H9 (cell line): ENCODE measurements around the gene PIP5K1A. TPM values are rescaled to one million over a fixed set of nuclear protein-coding genes. Genes with fewer than 3 reads are reported as not detected.

Experiments used
- DNase-seq: peaks from one replicate; pipeline ENCODE4 v3.0.0-alpha.2; 2017
- H2AFZ ChIP-seq: one replicate; pipeline ENCODE4 v1.6.1; 2013; ENCODE audit warnings: mild to moderate bottlenecking, low read length, control low read depth, moderate library complexity
- H2AK5ac ChIP-seq: 2 replicates; pipeline ENCODE4 v1.6.1; 2013; ENCODE audit warnings: low read length, control low read depth, mixed read lengths; ENCODE audit not compliant: insufficient read length
- H2BK120ac ChIP-seq: one replicate; pipeline ENCODE4 v1.6.1; 2013; ENCODE audit warnings: low read depth, mild to moderate bottlenecking, low read length, control low read depth, inconsistent platforms; ENCODE audit not compliant: poor library complexity, severe bottlenecking
- H2BK12ac ChIP-seq: 2 replicates; pipeline ENCODE4 v1.6.1; 2013; ENCODE audit warnings: low read length, control low read depth, mixed read lengths, low read depth; ENCODE audit not compliant: insufficient read length
- H2BK15ac ChIP-seq: 2 replicates; pipeline ENCODE4 v1.6.1; 2013; ENCODE audit warnings: low read depth, low read length, control low read depth
- H2BK20ac ChIP-seq: one replicate; pipeline ENCODE4 v1.6.1; 2013; ENCODE audit warnings: low read depth, mild to moderate bottlenecking, low read length, control low read depth, inconsistent platforms; ENCODE audit not compliant: poor library complexity, severe bottlenecking
- H2BK5ac ChIP-seq: 2 replicates; pipeline ENCODE4 v1.6.1; 2013; ENCODE audit warnings: low read length, control low read depth, mixed read lengths; ENCODE audit not compliant: insufficient read length
- H3K14ac ChIP-seq: 2 replicates; pipeline ENCODE4 v1.6.1; 2013; ENCODE audit warnings: low read length, control low read depth; ENCODE audit not compliant: insufficient read depth
- H3K18ac ChIP-seq: 2 replicates; pipeline ENCODE4 v1.6.1; 2013; ENCODE audit warnings: low read depth, mild to moderate bottlenecking, mixed read lengths, low read length, control low read depth; ENCODE audit not compliant: insufficient read length
- H3K23ac ChIP-seq: 2 replicates; pipeline ENCODE4 v1.6.1; 2013; ENCODE audit warnings: low read length, control low read depth, mixed read lengths, low read depth; ENCODE audit not compliant: insufficient read length
- H3K23me2 ChIP-seq: 2 replicates; pipeline ENCODE4 v1.6.1; 2013; ENCODE audit warnings: low read depth, mild to moderate bottlenecking, mixed read lengths, low read length, control low read depth; ENCODE audit not compliant: insufficient read length, poor library complexity, severe bottlenecking
- H3K27ac ChIP-seq: 2 replicates; pipeline ENCODE4 v1.5.1; 2013; ENCODE audit warnings: low read length, control low read depth, mixed read lengths, low read depth; ENCODE audit not compliant: insufficient read length
- H3K27me3 ChIP-seq: 2 replicates; pipeline ENCODE4 v1.6.1; 2013; ENCODE audit warnings: low read length, control low read depth, inconsistent platforms; ENCODE audit not compliant: insufficient read depth
- H3K4ac ChIP-seq: 2 replicates; pipeline ENCODE4 v1.6.1; 2013; ENCODE audit warnings: low read depth, mild to moderate bottlenecking, control low read depth, inconsistent platforms, low read length, moderate library complexity
- H3K4me1 ChIP-seq: 2 replicates; pipeline ENCODE4 v1.6.1; 2013; ENCODE audit warnings: low read length, control low read depth, inconsistent platforms; ENCODE audit not compliant: insufficient read depth
- H3K4me2 ChIP-seq: 2 replicates; pipeline ENCODE4 v1.6.1; 2013; ENCODE audit warnings: low read length, control low read depth, mixed read lengths; ENCODE audit not compliant: insufficient read length, insufficient read depth
- H3K56ac ChIP-seq: 2 replicates; pipeline ENCODE4 v1.6.1; 2013; ENCODE audit warnings: low read depth, mild to moderate bottlenecking, mixed read lengths, low read length, control low read depth; ENCODE audit not compliant: insufficient read length
- H3K79me1 ChIP-seq: 2 replicates; pipeline ENCODE4 v1.6.1; 2013; ENCODE audit warnings: low read depth, mild to moderate bottlenecking, moderate library complexity, low read length, control low read depth, inconsistent platforms; ENCODE audit not compliant: insufficient read depth, poor library complexity, severe bottlenecking
- H3K79me2 ChIP-seq: 2 replicates; pipeline ENCODE4 v1.6.1; 2013; ENCODE audit warnings: low read length, control low read depth, inconsistent platforms; ENCODE audit not compliant: insufficient read depth
- H3K9ac ChIP-seq: 2 replicates; pipeline ENCODE4 v1.6.1; 2013; ENCODE audit warnings: low read length, control low read depth, mixed read lengths; ENCODE audit not compliant: insufficient read length; ENCODE audit errors: extremely low read depth
- H3K9me3 ChIP-seq: one replicate; pipeline ENCODE4 v1.6.1; 2013; ENCODE audit warnings: low read depth, low read length, inconsistent platforms; ENCODE audit not compliant: control insufficient read depth
- H3T11ph ChIP-seq: one replicate; pipeline ENCODE4 v1.6.1; 2013; ENCODE audit warnings: mild to moderate bottlenecking, low read length, control low read depth, inconsistent platforms
- H4K20me1 ChIP-seq: one replicate; pipeline ENCODE4 v1.6.1; 2013; ENCODE audit not compliant: control insufficient read depth, insufficient read length, insufficient read depth
- H4K5ac ChIP-seq: 2 replicates; pipeline ENCODE4 v1.6.1; 2013; ENCODE audit warnings: low read depth, mild to moderate bottlenecking, mixed read lengths, low read length, control low read depth; ENCODE audit not compliant: insufficient read length
- H4K8ac ChIP-seq: replicated peaks from 2 replicates; pipeline ENCODE4 v1.6.1; 2013; ENCODE audit warnings: low read length, control low read depth, mixed read lengths, low read depth; ENCODE audit not compliant: insufficient read length
- H4K91ac ChIP-seq: 2 replicates; pipeline ENCODE4 v1.6.1; 2013; ENCODE audit warnings: low read depth, mild to moderate bottlenecking, moderate library complexity, mixed read lengths, low read length, control low read depth; ENCODE audit not compliant: insufficient read length
- H3K27ac Mint-ChIP-seq, 3 experiments: 2 replicates in 2 of 3; 3 replicates in 1 of 3; pipeline ENCODE4 v1.8.0; 2020 to 2021; ENCODE audit warnings: mixed read lengths in 3 of 3, mild to moderate bottlenecking in 1 of 3, moderate library complexity in 1 of 3
- H3K27me3 Mint-ChIP-seq: 2 replicates; pipeline ENCODE4 v1.8.0; 2021; ENCODE audit warnings: low read depth, mild to moderate bottlenecking, moderate library complexity, mixed read lengths
- H3K36me3 Mint-ChIP-seq, 3 experiments: 2 replicates in 2 of 3; 3 replicates in 1 of 3; pipeline ENCODE4 v1.8.0; 2020 to 2021; ENCODE audit warnings: low read depth in 3 of 3, mixed read lengths in 3 of 3; ENCODE audit not compliant: insufficient read depth in 1 of 3
- H3K4me1 Mint-ChIP-seq, 2 experiments: 2 replicates each; pipeline ENCODE4 v1.8.0; 2020; ENCODE audit warnings: mixed read lengths in 2 of 2
- H3K4me3 Mint-ChIP-seq, 2 experiments: 2 replicates in 1 of 2; 3 replicates in 1 of 2; pipeline ENCODE4 v1.8.0; 2020 to 2021; ENCODE audit warnings: mild to moderate bottlenecking in 2 of 2, mixed read lengths in 2 of 2, moderate library complexity in 1 of 2
- H3K9me3 Mint-ChIP-seq, 2 experiments: 2 replicates in 1 of 2; 3 replicates in 1 of 2; pipeline ENCODE4 v1.8.0; 2020; ENCODE audit warnings: mild to moderate bottlenecking in 2 of 2, mixed read lengths in 2 of 2, moderate library complexity in 1 of 2
- WGBS: extraction: QIAGEN DNeasy Blood & Tissue Kit; methylation state at CpG from one replicate; pipeline ENCODE4 v1.1.7; 2013; ENCODE audit warnings: missing lambda C conversion rate, low lambda C conversion rate, mixed read lengths; ENCODE audit not compliant: insufficient read length; ENCODE audit errors: extremely low coverage; 5-methylcytosine and 5-hydroxymethylcytosine counted together
- total RNA-seq: library from RNA; stranded (reverse); gene quantifications from 2 replicates; pipeline ENCODE4 v1.2.1, GENCODE V29; 2021
- TF ChIP-seq, protein P1 (sequence below): fragments of 200-600 bp; sonication (generic); conservative IDR thresholded peaks from 3 replicates; pipeline ENCODE4 v1.8.0; 2021; ENCODE audit warnings: antibody characterized with exemption, mild to moderate bottlenecking

The PIP5K1A gene
- total RNA-seq, 1 experiment from 2014 or later = 94.6 TPM

DNA sequence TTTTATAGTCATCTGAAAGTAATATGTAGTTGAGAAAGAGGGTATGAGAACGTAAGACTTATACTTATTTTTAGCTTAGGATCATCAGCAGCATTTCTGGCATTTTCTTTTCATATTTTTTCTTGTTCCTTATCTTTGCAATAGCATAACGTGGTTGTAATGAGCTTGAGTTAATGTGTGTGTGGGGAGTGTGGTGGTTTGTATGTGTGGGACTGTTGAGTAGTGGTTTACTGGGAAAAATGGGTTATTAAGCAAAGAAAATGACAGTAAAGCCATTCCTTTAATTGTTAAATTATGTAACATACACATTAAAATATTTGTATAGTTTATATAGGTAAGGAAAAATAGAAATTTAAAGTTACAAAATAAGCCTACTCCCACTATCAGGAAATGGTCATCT lies 15.2 kb downstream of the PIP5K1A start:
- Histone ChIP-seq H4K91ac (no peak overlapping the region), H3K56ac (no peak overlapping the region), H3K79me2 (peaks cover 15% of the 10 kb centered on the region; the same call in 1 of the 2 replicates), H3K4me2 (no peak overlapping the region), H3K4ac (no peak overlapping the region), H3T11ph (no peak overlapping the region), H3K27ac (no peak overlapping the region), H4K8ac (no peak overlapping the region), H2BK20ac (no peak overlapping the region), H3K79me1 (peaks cover 8% of the 10 kb centered on the region), H2AK5ac (no peak overlapping the region), H3K18ac (no peak overlapping the region), H3K14ac (no peak overlapping the region), H3K27me3 (no peaks in the 10 kb centered on the region), H2BK15ac (no peak overlapping the region), H2AFZ (no peak overlapping the region), H3K23me2 (no peaks in the 10 kb centered on the region), H3K4me1 (no peaks in the 10 kb centered on the region), H4K5ac (no peak overlapping the region), H3K9me3 (no peaks in the 10 kb centered on the region), H3K23ac (no peak overlapping the region), H2BK120ac (no peak overlapping the region), H4K20me1 (no peaks in the 10 kb centered on the region), H2BK12ac (no peak overlapping the region), H2BK5ac (no peak overlapping the region), H3K9ac (no peak overlapping the region)
- peak overlapping the region in 1 of 3 experiments; percentile 28; a peak in 1 of 7 replicates for H3K27ac Mint-ChIP-seq
- H3K4me3 Mint-ChIP-seq = no peak overlapping the region
- no peaks in the 10 kb centered on the region for H3K9me3 Mint-ChIP-seq
- no peaks in the 10 kb centered on the region for H3K27me3 Mint-ChIP-seq
- peaks cover 14 to 57% (median 36%) of the 10 kb centered on the region in 3 experiments; a peak in 6 of 7 replicates for H3K36me3 Mint-ChIP-seq
- no CpG with 5 or more reads among the region's 2 CpGs for WGBS
- H3K4me1 Mint-ChIP-seq = peaks cover 2 to 4% of the 10 kb centered on the region in 2 experiments; a peak in 2 of 4 replicates
- TF ChIP-seq, protein P1, sequence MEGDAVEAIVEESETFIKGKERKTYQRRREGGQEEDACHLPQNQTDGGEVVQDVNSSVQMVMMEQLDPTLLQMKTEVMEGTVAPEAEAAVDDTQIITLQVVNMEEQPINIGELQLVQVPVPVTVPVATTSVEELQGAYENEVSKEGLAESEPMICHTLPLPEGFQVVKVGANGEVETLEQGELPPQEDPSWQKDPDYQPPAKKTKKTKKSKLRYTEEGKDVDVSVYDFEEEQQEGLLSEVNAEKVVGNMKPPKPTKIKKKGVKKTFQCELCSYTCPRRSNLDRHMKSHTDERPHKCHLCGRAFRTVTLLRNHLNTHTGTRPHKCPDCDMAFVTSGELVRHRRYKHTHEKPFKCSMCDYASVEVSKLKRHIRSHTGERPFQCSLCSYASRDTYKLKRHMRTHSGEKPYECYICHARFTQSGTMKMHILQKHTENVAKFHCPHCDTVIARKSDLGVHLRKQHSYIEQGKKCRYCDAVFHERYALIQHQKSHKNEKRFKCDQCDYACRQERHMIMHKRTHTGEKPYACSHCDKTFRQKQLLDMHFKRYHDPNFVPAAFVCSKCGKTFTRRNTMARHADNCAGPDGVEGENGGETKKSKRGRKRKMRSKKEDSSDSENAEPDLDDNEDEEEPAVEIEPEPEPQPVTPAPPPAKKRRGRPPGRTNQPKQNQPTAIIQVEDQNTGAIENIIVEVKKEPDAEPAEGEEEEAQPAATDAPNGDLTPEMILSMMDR = no peak
- no peak for DNase-seq
